Cortex of kidney (tissue), 1 donor: ENCODE results near the gene ADD1.
"Not testable (repeated sequence)": the region's sequence is repeated elsewhere in the genome, so short reads cannot be mapped to it uniquely, and the experiment has no call there.

Source experiments
- DNase-seq: peaks from one replicate; lab custom pipeline; 2025; lab: John Stamatoyannopoulos, UW

ADD1 gene

GRCh38 chr4:2922453-2923101, 78.9 kb downstream of the ADD1 start:
- not testable (repeated sequence) for DNase-seq

- DNase-seq, result no peak
Measured at GRCh38 chr4:2923141-2923551, 79.5 kb downstream of the ADD1 start.

GRCh38 chr4:2923668-2924173, 80.1 kb downstream of the ADD1 start:
- no peak for DNase-seq

- DNase-seq, result no peak
Measured at GRCh38 chr4:2924286-2924685, 80.6 kb downstream of the ADD1 start.

- DNase-seq, result no peak
Measured at GRCh38 chr4:2924765-2925301, 81.2 kb downstream of the ADD1 start.

GRCh38 chr4:2925496-2925895, 81.9 kb downstream of the ADD1 start:
- no peak for DNase-seq

- DNase-seq, result no peak
Measured at GRCh38 chr4:2925931-2926860, 82.6 kb downstream of the ADD1 start.

GRCh38 chr4:2927016-2927695, 83.5 kb downstream of the ADD1 start:
- DNase-seq, result no peak

- DNase-seq, result no peak
Measured at GRCh38 chr4:2927696-2928075, 84.0 kb downstream of the ADD1 start.

- DNase-seq, result no peak
Measured at GRCh38 chr4:2928242-2929176, 84.9 kb downstream of the ADD1 start.

- no peak for DNase-seq
Measured at GRCh38 chr4:2929469-2929868, 85.8 kb downstream of the ADD1 start.

- DNase-seq, result no peak
Measured at GRCh38 chr4:2930135-2930757, 86.6 kb downstream of the ADD1 start.

GRCh38 chr4:2930758-2931511, 87.3 kb downstream of the ADD1 start:
- DNase-seq, result no peak

GRCh38 chr4:2931512-2932301, 88.1 kb downstream of the ADD1 start:
- DNase-seq, result no peak

- DNase-seq, result no peak
Measured at GRCh38 chr4:2932321-2932950, 88.8 kb downstream of the ADD1 start.

GRCh38 chr4:2932951-2933565, 89.4 kb downstream of the ADD1 start:
- DNase-seq, result no peak

- DNase-seq, result no peak
Measured at GRCh38 chr4:2933566-2934076, 90.0 kb downstream of the ADD1 start.
